ENCODE data around the gene FAM13A. TPM values are rescaled to one million over a fixed set of nuclear protein-coding genes. Genes with fewer than 3 reads are reported as not detected.

FAM13A gene
- total RNA-seq, 1 donor from 2014 or later: 8.3 TPM

DNA sequence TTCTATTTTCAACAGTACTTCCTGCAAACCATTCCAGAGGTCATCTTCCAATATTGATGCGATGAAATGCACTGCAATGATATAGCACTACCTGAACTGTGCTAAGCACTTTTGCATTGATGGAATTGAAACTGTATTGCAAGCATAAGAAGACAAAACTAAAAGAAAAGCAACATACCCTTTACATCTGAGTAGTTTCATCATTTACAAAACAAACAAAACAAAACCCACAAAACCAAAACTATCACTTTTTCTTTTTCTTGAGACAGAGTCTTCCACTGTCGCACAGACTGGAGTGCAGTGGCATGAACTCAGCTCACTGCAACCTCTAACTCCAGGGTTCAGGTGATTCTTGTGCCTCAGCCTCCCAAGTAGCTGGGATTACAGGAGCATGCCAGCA lies 239.2 kb downstream of the FAM13A start:
- intact Hi-C loops (cut with micrococcal nuclease): loop anchor here (1.0 kb wide), 2 partner anchors 207 to 294 kb away; partner anchors contain the start of gene TIGD2

- intact Hi-C loops (cut with micrococcal nuclease): no loop called here
These were observed 240.6 kb downstream of the FAM13A start for GRCh38 chr4:88816360-88816759.

DNA sequence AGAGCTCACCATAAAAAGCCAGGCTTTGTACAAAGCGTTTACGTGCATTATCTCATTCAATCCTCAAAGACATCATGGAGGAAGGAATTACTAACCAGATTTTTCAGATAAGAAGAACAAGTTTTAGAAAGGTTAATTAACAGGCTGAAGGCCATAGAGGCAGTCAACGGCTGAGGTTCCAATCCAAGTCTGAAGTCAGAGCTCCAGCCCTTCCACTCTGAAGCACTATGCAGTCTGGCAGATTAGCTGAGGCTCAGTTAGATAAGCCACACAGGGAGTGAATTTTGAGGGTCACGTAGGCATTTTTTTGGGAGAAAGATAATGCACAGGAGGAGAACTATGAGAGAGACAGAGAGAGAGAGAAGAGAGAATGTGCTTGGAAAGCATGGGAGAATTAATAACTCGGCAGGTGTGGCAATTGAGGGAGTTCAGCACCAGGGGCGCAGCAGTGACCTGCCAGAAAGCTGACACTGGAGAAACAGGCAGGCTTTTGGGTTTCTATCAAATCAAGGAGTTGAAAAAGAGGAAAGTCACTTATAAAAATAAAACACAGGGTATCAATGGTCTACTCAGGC lies 242.9 kb downstream of the FAM13A start:
- intact Hi-C loops (cut with micrococcal nuclease): no loop called here

GRCh38 chr4:88813013-88813412 lies 244.0 kb downstream of the FAM13A start:
- intact Hi-C loops (cut with micrococcal nuclease): no loop called here

- intact Hi-C loops (cut with micrococcal nuclease): no loop called here
These were observed 244.6 kb downstream of the FAM13A start for GRCh38 chr4:88812420-88812819.

- intact Hi-C loops (cut with micrococcal nuclease): no loop called here
These were observed 245.1 kb downstream of the FAM13A start for GRCh38 chr4:88811904-88812303.

GRCh38 chr4:88810325-88810724 lies 246.7 kb downstream of the FAM13A start:
- intact Hi-C loops (cut with micrococcal nuclease): no loop called here

DNA sequence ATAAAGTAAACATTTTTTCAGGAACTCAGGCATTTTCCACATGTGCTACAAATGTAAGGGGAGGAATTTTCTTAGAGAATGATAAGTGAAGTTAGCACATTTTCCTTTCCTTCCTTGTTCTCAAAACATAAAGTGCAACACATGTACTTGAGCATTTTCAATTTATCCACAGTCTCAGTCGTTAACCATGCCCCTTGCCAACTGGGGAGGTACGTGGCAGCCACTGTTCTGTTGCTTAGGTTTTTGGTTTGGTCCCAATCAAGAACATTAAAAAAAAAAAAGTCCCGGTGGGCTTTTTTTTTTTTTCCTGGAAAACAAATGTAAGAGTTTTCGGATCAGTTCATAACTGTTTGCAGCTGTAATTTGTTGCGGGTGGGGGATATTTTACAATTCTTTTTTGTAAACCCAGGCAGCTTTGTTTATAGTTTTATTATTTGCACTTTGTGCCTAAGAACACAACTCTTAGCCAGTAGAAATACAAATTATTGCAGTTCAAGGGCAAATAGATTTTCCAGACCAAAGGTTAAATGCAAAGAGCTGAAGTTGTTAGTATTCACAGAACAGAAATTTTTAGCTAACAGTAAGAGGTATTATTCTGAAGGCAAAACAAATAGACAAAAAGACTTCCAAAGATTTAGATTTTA lies 247.3 kb downstream of the FAM13A start:
- intact Hi-C loops (cut with micrococcal nuclease): no loop called here

DNA sequence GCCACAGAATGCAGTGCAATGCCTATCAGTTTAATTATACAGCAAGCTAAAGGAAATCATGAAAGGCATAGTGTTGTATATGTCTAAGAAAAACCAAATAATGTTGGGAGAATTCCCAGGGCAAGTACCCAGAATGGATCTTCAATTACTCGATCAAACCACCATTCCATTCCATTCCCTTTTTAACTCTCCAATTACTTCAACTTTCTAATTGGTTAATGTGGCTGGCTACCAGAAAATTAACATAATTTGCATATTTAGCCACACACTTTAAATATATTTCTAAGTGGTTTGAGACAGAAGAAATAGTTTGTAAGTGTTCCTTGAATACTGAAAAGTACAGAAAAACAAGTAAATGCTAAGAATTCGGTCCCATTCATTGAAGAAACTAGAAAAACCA lies 247.9 kb downstream of the FAM13A start:
- intact Hi-C loops (cut with micrococcal nuclease): no loop called here

- intact Hi-C loops (cut with micrococcal nuclease): no loop called here
These were observed 249.5 kb downstream of the FAM13A start for GRCh38 chr4:88807499-88807898.

- intact Hi-C loops (cut with micrococcal nuclease): no loop called here
These were observed 252.8 kb downstream of the FAM13A start for GRCh38 chr4:88804234-88804633.

GRCh38 chr4:88803600-88804096 lies 253.3 kb downstream of the FAM13A start:
- intact Hi-C loops (cut with micrococcal nuclease): no loop called here

GRCh38 chr4:88802585-88803286 lies 254.2 kb downstream of the FAM13A start:
- intact Hi-C loops (cut with micrococcal nuclease): no loop called here

DNA sequence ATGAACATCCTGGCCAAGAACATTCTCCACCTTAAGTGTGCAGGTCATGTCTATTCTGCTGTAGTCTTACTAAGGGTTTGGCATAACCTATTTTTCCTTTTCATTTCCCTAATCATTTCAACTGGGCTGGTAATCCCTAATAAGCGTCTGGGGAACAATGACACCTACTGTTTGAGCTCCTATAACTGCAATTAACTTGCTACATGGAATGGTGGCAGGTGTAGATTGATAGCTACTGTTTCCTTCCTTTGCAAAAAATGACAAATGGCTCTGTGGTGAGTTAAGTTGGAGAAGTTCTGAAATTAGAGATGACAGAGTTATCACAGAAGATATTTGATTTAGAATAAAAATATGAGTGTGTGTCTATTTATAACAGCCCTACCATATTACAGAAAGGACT lies 254.8 kb downstream of the FAM13A start:
- intact Hi-C loops (cut with micrococcal nuclease): no loop called here

DNA sequence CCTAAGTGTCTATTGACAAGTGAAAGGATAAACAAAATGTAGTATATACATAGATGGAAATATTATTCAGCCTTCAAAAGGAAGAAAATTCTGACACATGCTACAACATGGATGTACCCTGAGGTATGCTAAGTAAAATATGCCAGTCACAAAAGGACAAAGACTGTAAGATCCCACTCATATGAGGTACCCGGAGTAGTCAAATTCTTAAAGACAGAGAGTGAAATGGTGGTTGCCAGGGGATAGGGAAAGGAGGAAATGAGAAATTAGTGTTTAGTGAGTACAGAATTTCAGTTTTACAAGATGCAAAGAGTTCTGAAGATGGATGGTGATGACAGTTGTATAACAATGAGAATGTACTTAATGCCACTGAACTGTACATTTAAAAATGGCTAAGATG lies 257.1 kb downstream of the FAM13A start:
- intact Hi-C loops (cut with micrococcal nuclease): no loop called here

DNA sequence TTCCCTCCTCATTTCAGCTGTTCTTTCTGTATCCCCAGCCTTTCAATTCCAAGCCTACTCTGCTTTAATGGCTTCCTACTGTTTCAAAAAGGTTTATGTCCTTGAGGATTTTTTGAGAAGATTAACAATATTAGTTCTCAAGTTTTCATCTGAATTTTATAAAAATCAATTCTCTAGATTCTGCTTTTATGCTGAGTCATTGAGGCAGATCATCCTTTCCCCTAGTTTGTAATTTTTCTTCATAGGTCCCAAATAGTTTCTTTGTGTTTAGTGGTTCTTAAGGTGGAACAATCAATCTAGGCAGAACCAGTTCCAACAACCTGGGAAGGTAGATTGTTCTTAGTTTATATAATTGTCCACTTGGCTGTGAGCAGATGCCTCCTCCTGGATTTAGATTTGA lies 259.3 kb downstream of the FAM13A start:
- intact Hi-C loops (cut with micrococcal nuclease): no loop called here

DNA sequence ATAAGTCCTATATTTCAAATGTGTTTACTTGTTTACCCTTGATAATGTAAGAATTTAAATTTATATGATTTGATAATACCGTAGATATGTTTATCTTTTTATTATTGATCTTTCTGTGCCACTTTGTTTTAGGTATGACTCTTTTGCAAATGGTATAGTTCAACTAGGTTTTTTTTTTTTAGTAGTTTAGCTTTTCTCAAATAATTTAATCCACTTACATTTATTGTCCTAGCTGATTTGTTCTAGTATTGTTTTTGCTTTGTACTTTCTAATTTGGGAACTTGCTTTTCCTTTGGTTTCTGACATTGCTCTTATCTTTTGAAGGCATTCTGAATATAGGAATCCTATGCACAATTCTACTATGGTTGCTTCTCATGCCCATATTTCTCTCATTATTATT lies 260.4 kb downstream of the FAM13A start:
- intact Hi-C loops (cut with micrococcal nuclease): no loop called here

DNA sequence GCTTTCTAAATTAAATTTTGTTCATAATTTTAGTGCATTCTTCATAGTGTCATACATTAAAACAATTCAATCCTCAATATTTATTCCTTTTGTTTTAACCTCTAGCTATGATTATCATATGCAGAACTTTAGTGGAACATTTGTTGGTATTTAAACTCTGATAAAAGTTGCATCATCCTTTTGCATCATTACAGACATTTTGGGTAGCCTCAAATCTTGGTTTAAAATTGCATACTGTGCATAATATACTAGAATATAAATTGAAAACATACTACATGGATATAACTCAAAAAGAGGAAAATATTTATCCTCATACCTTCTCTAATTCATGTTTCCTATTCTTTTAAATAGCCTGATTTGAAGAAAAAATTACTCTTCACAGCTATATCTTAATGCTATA lies 262.0 kb downstream of the FAM13A start:
- intact Hi-C loops (cut with micrococcal nuclease): no loop called here

- intact Hi-C loops (cut with micrococcal nuclease): no loop called here
These were observed 262.8 kb downstream of the FAM13A start for GRCh38 chr4:88794087-88794690.

DNA sequence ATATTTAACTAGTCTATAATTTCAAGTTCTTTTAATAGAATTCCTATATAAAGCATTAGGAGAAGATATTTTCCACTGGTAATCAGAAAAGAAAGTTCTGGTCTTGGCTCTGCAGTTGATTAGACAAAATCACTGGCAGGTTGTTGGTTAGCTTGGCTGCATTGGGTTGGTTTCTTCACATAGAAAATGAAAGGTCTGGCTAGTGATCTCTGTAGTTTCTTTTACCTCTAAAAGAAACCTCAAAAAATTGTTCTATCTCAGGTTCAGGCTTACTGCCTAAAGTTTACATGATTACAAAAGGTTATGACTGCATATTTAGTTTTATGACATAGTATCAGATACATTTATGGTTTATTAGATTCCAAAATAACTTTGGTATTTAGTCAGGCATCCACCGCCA lies 263.5 kb downstream of the FAM13A start:
- intact Hi-C loops (cut with micrococcal nuclease): no loop called here

DNA sequence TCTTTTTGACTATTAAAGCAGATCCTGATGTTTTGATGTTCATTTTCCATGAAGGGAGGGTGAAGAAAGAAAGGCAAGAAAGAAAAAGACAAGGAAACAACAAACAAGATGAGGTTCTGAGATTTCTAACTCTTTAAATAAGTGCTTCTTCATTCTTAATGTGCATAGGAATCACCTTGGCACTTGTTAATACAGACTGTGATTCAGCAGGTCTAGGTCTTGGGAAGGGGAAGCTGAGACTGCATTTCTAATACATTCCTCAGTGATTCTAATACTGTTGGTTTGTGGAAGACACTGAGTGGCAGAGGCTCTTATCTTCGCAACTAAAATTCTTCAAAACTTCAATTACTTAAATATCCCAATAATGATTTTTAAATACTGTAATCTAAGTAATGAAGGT lies 264.2 kb downstream of the FAM13A start:
- intact Hi-C loops (cut with micrococcal nuclease): no loop called here

DNA sequence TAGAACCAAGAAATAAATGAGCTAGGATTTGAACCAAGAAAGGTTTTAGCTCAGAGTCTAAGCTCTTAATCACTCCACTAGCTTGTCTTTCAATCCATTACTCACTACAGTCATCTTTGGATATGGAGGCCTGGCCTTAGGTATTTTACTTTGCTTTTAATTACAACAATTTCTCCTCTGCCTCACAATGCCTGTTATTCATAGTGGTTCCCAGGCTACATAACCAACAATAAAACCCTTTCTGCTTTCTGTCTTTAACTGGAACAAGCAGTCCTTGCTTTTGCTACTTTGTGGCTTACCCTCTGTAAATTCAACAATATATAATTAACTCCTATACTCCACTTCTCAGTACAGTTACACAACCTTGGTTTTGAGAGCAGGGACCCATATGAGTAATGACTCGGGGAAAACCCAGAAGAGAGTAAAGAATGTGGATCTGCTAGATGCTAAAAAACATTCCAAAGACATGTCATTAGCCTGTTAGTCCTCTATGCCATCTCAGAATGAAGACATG lies 264.7 kb downstream of the FAM13A start:
- intact Hi-C loops (cut with micrococcal nuclease): no loop called here
